ENCODE results near the gene NUP153.
A peak's percentile ranks its signal among the peaks of the same experiment; 100 is the strongest.
"Not testable (repeated sequence)": the region's sequence is repeated elsewhere in the genome, so short reads cannot be mapped to it uniquely, and the experiment has no call there.

NUP153 gene

DNA sequence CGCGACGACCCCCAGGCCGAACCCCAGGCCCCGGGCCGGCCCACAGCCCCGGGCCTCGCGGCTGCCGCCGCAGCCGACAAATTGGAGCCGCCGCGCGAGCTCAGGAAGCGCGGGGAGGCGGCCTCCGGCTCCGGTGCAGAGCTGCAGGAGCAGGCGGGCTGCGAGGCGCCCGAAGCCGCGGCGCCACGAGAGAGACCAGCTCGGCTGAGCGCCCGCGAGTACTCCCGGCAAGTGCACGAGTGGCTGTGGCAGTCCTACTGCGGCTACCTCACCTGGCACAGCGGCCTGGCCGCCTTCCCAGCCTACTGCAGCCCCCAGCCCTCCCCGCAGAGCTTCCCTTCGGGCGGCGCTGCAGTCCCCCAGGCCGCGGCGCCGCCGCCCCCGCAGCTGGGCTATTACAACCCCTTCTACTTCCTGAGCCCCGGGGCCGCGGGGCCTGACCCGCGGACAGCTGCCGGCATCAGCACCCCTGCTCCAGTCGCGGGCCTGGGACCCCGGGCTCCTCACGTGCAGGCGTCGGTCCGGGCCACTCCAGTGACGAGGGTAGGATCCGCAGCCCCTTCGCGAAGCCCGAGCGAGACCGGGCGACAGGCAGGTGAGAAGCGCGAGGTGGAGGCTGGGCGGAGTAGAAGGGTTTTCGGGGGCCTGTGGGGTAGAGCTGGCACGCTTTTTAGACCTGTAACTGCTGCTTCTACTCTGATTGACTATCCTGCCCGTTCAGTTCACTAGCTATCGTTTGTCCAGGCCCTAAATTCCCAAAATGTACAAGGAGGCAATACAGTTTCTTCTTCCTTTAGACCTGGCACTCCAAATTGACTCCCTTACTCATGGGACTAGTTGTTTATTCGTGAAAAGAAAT, 106.0 kb downstream of the NUP153 start:
- DNase-seq, result peak; percentile 42 to 52

DNA sequence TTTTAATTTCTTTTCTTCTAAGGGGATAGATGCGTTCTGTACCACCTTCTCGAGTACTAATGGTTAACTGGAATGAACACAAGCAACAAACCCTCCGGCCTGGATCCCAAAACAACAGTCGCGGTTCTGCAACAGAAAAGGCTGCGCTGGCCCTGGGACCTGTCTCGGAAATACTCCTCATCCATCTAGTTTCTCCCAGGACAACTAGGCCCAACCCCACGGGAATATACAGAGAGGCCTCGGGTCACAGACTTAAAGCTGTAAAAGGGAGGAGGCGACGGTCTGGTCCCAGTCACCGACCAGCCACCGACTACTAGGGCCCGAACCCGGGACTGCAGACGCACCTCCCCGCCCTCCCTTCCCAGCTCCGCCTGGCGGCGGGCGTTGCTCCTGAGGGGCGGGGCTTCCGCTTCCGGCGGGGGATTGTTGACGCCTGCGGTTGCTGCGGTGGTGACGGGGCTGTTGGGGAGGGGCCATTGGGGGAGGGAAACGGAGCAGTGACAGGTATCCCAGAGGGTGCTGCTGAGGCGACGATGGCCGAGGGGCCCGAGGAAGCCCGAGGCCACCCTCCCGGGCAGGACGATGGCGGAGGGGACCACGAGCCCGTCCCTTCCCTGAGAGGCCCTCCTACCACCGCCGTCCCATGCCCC, 106.7 kb downstream of the NUP153 start, which contains the start of gene FAM8A1:
TSS of gene FAM8A1 (plus strand) at position 426 of the 650 bp plus-strand sequence. CDS start at position 534, 108 bp downstream.
- DNase-seq, result peak; percentile 97

DNA sequence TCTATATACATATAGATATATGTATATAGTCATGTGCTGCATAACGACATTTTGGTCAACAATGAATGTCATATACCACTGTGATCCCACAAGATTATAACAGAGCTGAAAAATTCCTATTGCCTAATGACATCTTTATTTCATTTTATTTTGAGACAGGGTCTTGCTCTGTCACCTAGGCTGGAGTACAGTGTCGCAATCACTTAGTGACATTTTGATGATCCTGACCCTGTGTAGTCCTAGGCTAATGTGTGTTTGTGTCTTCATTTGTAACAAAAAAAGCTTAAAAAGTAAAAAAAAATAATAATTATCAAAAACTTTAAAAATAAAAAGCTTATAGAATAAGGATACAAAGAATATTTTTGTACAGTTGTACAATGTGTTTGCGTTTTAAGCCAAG, 110.6 kb downstream of the NUP153 start:
- DNase-seq, result no peak

DNA sequence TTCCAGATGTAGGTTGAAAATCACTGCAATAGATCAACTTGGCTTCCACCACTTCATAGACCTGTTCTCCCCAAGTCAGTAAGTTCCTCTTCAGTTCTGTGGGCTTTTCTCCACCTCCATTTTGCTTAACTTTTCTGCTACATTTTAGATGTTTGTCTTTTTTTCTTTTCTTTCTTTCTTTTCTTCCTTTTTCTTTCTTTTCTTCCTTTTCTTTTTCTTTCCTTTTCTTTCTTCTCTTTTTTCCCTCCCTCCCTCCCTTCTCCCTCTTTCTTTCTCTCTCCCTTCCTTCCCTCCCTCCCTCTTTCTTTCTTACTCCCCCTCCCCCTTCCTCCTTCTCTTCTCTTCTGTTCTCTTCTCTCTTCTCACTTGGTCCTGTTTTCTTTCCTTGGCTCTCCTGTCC, 113.5 kb downstream of the NUP153 start:
- no peak for DNase-seq

DNA sequence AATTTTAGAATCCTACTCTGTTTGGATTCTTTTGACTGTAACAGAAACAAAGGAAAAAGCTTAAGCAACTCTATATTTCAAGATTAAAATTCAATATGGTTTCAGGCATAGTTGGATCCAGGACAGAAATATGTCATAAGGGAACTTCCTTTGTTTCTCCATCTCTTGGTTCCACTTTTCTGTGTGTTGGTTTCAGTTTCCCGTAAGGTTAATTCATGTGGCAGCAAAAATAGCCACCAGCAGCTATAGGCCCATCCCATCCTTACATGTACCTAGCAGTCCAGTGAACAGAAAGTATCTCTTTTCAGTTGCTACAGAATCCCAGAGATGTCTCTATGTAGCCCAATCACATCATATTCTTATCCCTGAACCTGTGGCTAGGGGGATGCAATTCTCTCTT, 115.4 kb downstream of the NUP153 start:
- no peak for DNase-seq

DNA sequence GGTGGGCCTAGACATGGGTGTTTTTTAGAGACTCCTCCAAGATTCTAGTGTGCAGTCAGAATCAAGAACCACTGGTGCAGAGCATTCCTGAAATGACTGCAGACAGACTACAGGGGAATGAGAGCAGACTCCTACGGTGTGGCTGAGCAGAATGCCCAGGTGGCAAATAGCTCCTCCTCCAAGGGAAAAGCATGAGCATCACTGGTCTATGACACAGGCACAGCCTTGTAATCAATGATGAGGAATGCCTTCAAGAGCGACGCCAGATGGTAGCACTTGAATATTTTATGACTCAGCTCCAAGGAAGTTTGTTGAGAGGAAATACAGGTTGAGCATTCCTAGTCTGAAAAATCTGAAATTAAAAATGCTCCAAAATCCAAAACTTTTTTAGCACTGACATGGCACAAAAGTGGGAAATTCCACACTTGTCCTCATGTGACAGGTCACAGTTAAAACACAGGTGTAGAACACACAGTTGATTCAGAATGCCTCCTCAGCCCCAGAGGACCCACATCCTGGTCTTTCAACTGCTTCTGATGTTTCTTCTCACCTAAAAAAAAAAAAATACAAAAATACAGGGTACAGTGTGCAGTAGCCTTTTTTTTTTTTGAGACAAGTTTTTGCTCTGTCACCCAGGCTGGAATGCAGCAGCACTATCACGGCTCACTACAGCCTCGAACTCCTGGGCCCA, 117.2 kb downstream of the NUP153 start:
- peak in 1 of 2 experiments; percentile 23 for DNase-seq

DNA sequence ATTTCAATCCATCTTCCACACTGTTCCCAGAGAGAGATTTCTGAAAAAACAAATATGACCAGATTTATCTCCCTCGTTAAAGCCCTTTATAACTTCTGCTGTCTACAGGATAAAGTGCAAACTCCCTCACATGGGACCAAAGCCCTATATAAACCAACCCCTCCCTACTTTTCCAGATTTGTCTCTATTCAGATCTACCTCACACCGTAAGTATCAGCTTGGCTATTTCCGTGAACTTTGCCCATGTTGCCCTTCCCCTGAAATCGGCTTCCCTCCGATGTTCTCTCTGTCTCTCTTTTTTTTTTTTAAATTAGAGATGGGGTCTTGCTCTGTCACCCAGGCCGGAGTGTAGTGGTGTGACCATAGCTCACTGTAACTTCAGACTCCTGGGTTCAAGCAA, 118.7 kb downstream of the NUP153 start:
- no peak for DNase-seq

DNA sequence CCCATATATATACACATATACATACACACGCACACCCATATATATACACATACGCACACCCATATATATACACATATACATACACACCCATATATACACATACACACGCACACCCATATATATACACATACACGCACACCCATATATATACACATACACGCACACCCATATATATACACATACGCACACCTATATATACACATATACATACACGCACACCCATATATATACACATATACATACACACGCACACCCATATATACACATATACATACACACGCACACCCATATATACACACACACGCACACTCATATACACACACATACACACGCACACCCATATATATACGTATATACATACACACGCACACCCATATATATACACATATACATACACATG, 120.1 kb downstream of the NUP153 start:
- not testable (repeated sequence) for DNase-seq

DNA sequence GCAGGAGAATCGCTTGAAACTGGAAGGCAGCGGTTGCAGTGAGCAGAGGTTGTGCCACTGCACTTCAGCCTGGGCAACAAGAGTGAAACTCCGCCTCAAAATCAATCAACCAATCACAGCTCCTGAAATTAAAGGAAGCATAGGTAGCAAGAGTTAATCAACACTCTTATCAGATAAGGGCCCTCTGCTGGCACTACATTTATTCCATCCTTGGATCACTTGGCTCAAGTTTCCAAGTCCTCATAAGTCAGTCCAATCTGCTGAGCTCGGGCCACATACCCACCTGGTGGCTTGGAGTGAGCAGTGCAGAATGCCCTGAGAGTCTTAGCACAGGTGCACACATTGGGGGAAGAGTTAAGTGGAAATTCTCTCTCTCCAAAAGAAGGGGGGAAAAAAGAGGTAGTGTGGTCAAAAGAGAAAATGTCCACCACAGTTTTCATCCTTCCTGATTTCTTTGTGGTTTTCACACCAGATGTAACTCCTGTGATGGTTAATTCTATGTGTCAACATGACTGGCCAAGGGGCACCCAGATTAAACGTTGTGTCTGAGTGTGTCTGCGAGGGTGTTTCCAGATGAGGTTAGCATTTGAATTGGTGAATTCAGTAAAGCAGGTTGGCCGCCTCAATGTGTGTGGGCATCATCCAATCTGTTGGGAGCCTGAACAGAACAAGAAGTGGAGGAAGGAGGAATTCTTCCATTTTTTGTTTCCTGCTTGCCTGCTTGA, 120.8 kb downstream of the NUP153 start:
- DNase-seq, result no peak

DNA sequence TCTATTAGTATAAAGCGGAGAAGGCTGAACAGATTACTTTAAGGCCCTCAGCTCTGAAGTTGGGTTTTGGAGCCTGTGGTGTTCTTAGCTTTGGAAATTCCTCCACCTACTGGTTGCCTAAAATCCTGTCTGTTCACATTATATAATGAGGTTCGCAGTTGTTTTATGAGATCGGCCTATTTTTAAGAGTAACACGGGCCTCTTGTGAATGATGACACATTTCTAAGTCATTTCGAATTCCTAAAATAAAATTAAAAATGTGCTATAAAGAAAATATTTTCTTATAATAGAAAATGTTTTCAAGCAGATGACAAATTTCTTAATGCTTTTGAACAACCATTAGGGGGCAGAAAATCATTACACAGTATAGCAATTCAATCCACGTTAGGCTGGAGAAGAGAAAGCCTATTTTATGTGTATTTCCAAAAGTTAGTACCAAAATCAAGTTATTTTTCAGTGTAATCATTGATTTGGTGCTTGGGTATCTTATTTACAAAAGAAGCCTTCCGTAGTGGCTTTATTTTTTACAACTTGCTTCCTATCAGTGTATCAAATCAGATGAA, 122.4 kb downstream of the NUP153 start:
- DNase-seq, result no peak

DNA sequence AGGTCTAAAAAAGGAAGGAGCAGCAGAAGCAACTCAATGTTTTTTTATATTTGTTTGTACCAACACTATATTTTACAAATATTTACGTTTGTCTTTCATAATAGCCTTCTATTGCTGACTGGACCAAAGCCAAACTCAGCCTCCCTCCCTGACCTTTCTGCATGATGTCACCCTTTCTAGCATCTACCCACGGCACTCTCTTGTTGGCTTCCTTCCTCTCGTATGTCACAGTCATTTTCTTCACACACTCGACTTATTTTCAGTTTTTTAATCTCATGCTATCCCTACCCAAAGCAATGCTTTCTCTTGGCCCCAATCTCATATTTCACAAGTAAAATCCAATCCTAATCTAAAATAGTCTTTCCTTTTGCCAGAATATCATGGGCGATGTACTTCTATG, 122.9 kb downstream of the NUP153 start:
- DNase-seq, result no peak

DNA sequence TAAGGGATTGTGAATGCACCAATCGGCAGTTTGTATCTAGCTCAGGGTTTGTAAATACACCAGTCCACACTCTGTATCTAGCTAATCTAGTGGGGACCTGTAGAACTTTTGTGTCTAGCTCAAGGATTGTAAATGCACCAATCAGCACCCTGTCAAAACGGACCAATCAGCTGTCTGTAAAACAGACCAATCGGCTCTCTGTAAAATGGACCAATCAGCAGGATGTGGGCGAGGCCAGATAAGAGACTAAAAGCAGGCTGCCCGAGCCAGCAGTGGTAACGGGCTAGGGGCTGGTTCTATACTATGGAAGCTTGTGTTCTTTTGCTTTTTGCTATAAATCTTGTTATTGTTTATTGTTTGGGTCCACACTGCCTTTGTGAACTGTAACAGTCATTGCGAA, 125.4 kb downstream of the NUP153 start:
- not testable (repeated sequence) for DNase-seq

DNA sequence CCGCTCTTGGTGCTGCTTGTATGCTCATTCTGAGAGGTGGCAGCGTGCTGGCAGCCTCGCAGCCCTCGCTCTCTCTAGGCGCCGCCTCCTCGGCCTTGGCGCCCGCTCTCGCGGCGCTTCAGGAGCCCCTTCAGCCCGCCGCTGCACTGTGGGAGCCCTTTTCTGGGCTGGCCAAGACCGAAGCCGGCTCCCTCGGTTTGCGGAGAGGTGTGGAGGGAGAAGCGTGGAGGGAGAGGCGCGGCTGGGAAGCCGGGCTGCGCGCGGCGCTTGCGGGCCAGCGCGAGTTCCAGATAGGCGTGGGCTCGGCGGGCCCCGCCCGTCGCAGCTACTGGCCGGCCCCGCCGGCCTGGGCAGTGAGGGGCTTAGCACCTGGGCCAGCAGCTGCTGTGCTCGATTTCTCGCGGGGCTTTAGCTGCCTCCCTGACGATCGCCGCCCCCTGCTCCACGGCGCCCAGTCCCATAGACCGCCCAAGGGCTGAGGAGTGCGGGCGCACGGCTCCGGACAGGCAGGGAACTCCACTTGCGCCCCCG, 126.1 kb downstream of the NUP153 start:
- peak; percentile 21 to 25 for DNase-seq

DNA sequence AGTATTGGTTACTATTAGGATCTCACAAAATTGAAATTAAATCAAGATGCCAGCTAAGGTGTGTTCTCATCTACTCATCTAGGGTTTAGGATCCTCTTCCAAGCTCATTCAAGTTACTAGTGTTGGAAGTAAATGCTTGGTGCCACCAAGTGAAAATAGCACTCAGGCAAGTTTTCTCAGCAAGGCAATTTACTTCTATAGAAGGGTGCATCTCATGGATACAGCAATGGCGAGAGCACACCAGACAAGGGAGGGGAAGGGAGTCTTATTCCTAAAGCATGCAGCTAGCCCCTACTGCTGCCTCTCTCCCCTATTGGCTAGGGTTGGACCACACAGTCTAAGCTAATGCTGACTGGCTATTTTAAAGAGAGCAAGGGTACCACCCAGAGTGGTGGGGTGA, 129.7 kb downstream of the NUP153 start:
- DNase-seq, result no peak

DNA sequence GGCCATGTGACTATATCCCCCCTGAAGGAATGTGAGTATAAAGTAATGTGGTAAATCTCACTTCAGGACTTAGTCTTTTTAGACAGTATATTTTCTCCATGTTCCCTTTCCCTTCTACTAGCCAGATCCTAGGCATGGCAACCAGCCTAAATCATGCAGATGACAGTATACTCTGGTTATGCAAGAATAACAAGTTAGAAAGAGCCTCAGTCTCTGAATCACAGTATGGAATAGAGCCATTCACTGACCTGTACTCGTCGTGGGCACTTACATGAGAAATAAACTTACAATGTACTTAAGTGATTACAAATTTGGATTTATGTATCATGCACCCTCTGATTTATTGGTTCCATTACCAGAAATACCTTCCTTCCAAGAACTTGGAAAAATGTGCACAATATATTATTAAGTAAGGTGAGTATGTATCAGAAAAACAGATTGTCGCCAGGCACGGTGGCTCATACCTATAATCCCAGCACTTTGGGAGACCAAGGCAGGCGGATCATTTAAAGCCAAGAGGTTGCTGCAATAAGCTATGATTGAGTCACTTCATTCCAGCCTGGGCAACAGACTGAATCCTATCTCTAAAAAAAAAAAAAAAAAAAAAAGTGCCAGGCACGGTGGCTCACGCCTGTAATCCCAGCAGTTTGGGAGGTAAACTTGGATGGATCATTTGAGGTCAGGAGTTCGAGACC, 131.7 kb downstream of the NUP153 start:
- no peak for DNase-seq

DNA sequence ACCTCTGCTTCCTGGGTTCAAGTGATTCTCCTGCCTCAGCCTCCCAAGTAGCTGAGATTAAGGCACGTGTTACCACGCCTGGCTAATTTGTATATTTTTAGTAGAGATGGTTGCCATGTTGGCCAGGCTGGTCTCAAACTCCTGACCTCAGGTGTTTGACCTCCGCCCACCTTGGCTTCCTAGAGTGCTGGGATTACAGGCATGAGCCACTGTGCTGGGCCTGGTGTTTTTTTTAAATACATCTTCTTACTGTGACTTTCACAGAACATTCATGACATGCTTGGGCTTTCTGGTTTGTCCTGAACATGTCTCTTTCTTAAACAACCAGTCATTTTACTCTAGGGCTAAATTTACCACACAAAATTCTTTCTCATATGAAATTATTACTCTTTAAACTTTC, 141.3 kb downstream of the NUP153 start:
- DNase-seq, result no peak

Data from activated CD4-positive, alpha-beta T cell treated with anti-CD3 and anti-CD28 coated beads, Interleukin-2, amount 50 U/mL, for 48 hours (primary cell).